Thoracic aorta (tissue), 2 donors: ENCODE data around the gene TNFRSF1A. TPM values are rescaled to one million over a fixed set of nuclear protein-coding genes. Genes with fewer than 3 reads are reported as not detected.
A peak's percentile ranks its signal among the peaks of the same experiment; 100 is the strongest.

Source experiments
- ATAC-seq: fragments of 150-250 bp; one replicate; pipeline ENCODE4 v1.8.0; 2017; ENCODE audit warnings: low read depth; ENCODE audit not compliant: insufficient number of reproducible peaks, low FRiP score
- DNase-seq: peaks from one replicate; pipeline ENCODE4 v3.0.0-alpha.2; 2020; ENCODE audit warnings: low spot score
- H3K27ac ChIP-seq, 2 donors: fragments of 200-600 bp; sonication (generic); 1 replicate in 1 of 2; 2 replicates in 1 of 2; pipeline ENCODE4 v1.5.1; 2016; ENCODE audit warnings: mild to moderate bottlenecking in 2 of 2, moderate library complexity in 2 of 2
- H3K27me3 ChIP-seq: fragments of 200-600 bp; sonication (generic); replicated peaks from 2 replicates; pipeline ENCODE4 v1.6.0; 2016; ENCODE audit warnings: mild to moderate bottlenecking; ENCODE audit not compliant: insufficient read depth
- H3K36me3 ChIP-seq: fragments of 200-600 bp; sonication (generic); one replicate; pipeline ENCODE4 v1.5.1; 2016
- H3K4me1 ChIP-seq, 2 donors: fragments of 200-600 bp; sonication (generic); 1 replicate in 1 of 2; 2 replicates in 1 of 2; pipeline versions ENCODE4 v1.5.1 to v1.6.0; 2016; ENCODE audit warnings: low read depth in 2 of 2, mild to moderate bottlenecking in 1 of 2; ENCODE audit not compliant: control insufficient read depth in 1 of 2
- H3K4me3 ChIP-seq: fragments of 200-600 bp; sonication (generic); 2 replicates; pipeline ENCODE4 v1.5.1; 2016; ENCODE audit warnings: mild to moderate bottlenecking
- H3K9me3 ChIP-seq: fragments of 200-600 bp; sonication (generic); 2 replicates; pipeline ENCODE4 v1.5.1; 2016
- total RNA-seq, 2 donors: library from RNA; depleted of rRNA; stranded (reverse); fragments of >200 nt; gene quantifications; one replicate each; pipeline versions ENCODE4 v1.1.0 to v1.2.3, GENCODE V29; 2016
- TF ChIP-seq, protein P1 (sequence below): fragments of 200-600 bp; sonication (generic); IDR thresholded peaks from one replicate; pipeline ENCODE4 v1.5.1; 2019; ENCODE audit warnings: antibody characterized with exemption

Gene TNFRSF1A
- 100 to 1,000 TPM; 311 to 384 TPM for total RNA-seq

DNA sequence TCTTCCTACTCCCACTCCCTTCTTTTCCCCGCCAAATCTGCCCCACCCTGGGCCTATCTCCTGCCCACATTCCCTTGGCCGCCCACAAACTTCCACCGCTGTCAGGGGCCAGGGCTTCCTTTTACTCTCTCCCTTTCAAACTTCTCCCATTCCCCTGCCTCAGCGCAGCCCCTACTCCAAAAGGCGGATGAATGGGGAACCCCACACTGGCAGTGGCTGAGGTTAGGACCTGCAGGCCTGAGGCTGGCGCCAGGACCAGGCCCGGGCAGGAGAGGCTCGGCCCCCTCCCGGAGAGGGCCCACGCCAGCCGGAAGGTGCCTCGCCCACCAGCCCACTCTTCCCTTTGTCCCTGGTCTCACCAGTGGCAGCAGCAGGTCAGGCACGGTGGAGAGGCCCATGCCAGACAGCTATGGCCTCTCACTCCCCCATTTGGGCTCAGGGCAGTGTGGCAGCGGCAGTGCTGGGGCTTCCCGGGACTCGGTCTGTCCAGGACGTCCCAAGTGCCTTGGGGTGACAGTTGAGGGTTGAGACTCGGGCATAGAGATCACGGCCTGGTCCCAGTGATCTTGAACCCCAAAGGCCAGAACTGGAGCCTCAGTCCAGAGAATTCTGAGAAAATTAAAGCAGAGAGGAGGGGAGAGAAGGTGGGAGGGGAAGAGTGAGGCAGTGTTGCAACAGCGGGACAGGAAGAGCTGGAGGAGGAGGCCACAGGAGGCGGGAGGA, at the start of gene TNFRSF1A:
Gene TNFRSF1A (minus strand): TSS at position 660 of the 723 bp plus-strand sequence. CDS start 262 bp downstream, at position 398.
- TF ChIP-seq, protein P1, sequence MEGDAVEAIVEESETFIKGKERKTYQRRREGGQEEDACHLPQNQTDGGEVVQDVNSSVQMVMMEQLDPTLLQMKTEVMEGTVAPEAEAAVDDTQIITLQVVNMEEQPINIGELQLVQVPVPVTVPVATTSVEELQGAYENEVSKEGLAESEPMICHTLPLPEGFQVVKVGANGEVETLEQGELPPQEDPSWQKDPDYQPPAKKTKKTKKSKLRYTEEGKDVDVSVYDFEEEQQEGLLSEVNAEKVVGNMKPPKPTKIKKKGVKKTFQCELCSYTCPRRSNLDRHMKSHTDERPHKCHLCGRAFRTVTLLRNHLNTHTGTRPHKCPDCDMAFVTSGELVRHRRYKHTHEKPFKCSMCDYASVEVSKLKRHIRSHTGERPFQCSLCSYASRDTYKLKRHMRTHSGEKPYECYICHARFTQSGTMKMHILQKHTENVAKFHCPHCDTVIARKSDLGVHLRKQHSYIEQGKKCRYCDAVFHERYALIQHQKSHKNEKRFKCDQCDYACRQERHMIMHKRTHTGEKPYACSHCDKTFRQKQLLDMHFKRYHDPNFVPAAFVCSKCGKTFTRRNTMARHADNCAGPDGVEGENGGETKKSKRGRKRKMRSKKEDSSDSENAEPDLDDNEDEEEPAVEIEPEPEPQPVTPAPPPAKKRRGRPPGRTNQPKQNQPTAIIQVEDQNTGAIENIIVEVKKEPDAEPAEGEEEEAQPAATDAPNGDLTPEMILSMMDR = no peak
- no peak for DNase-seq
- H3K27me3 ChIP-seq = no peaks in the 10 kb centered on the region
- ATAC-seq = peak; percentile 35
- no peaks in the 10 kb centered on the region for H3K9me3 ChIP-seq
- H3K4me1 ChIP-seq = peaks cover 37 to 73% of the 10 kb centered on the region in 2 donors
- H3K4me3 ChIP-seq = peak within 1 kb of the TSS; percentile 89
- H3K27ac ChIP-seq = peak within 1 kb of the TSS; percentile 98 to 99
- no peaks in the 10 kb centered on the region for H3K36me3 ChIP-seq

DNA sequence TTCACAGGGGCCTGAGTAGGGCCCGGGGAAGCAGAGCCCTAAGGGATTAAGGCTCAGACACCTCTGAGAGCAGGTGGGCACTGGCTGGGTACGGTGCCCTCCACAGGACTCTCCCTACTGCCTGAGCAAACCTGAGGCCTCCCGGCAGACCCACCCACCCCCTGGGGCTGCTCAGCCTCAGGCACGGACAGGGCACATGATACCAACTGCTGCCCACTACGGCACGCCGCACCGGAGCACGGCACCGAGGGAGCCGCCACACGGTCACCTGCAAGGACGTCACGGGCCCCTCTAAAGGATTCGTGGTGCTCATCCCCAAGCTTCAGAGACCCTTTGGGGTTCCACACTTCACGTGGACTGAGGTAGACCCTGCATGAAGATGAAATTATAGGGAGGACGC, 49.1 kb upstream of the TNFRSF1A start:
- H3K9me3 ChIP-seq = no peaks in the 10 kb centered on the region
- DNase-seq = no peak
- H3K27me3 ChIP-seq = no peaks in the 10 kb centered on the region
- H3K4me1 ChIP-seq = peaks cover 10 to 27% of the 10 kb centered on the region in 2 donors
- H3K27ac ChIP-seq = no peak overlapping the region
- ATAC-seq = no peak
- TF ChIP-seq, protein P1 = no peak
- H3K4me3 ChIP-seq = no peak overlapping the region
- H3K36me3 ChIP-seq = peaks cover 35% of the 10 kb centered on the region

DNA sequence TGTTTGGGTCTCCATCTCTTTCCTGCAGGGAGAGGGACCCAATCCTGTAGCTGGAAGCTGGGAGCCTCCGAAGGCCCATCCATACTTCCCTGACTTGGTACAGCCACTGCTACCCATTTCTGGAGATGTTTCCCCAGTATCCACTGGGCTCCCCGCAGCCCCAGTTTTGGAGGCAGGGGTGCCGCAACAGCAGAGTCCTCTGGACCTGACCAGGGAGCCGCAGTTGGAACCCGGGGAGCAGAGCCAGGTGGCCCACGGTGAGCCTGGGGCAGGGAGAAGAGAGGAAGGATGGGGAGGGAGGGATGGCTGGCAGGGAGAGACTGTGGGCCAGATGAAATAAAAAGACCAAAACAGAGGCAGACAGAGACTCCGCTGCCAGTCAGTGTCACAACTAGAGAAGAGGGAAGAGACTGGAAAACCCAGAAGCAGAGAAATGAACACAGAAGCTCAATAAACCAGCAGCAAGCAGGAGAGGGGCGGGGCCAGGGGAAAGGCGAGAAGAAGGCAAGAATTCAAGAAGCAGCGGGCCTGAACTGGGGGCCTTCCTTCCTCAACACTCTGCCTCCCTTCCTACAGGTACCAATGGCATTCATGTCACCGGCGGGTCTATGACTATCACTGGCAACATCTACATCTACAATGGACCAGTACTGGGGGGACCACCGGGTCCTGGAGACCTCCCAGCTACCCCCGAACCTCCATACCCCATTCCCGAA, 48.4 kb upstream of the TNFRSF1A start:
- Histone ChIP-seq H3K4me3 (no peak overlapping the region), H3K27ac (no peak overlapping the region), H3K27me3 (no peaks in the 10 kb centered on the region), H3K4me1 (peaks cover 13 to 33% of the 10 kb centered on the region in 2 donors), H3K9me3 (no peaks in the 10 kb centered on the region), H3K36me3 (peaks cover 36% of the 10 kb centered on the region)
- ATAC-seq (no peak), DNase-seq (no peak)
- TF ChIP-seq, protein P1 = no peak

DNA sequence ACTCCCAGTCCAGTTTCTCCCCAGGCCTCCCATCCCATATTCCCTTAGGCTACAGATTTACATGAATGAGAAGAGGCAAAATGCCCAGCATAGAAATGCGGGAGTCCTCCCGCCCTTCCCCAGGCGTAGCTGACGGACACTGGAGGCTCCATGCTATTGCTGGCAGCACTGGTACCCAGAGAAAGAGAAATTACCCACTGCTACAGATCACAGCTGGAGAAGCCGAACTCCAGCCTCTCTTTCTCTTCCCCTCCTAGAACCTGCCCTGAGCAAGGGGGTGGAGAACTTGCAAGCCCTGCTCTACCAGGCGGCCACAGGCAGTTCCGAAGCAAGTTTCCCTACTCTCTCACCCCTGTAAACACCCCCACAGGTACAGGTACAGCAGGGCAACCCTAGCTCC, 45.7 kb upstream of the TNFRSF1A start:
- DNase-seq (no peak), ATAC-seq (no peak)
- Histone ChIP-seq H3K36me3 (peaks cover 36% of the 10 kb centered on the region), H3K4me3 (no peak overlapping the region), H3K27ac (peak overlapping the region in 1 of 2 donors; percentile 0), H3K27me3 (no peaks in the 10 kb centered on the region), H3K9me3 (no peaks in the 10 kb centered on the region), H3K4me1 (peaks cover 26 to 49% of the 10 kb centered on the region in 2 donors)
- TF ChIP-seq, protein P1 = no peak

DNA sequence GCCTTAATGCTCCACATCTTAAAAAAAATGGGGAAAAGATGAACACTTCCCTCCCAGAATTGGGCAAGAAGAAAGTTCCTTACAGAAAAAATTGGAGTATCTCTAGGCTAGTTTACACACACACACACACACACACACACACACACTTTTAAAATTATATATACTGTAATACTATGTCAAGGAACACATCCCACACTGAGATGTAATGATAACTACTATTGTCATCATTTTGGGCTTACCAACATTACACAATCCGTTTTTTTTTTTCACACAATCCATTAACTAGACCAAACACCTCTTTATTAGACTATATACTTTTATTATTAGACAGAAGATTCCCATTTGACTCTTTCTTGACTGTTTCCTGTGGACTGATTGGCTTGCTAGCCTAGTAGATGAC, 44.6 kb upstream of the TNFRSF1A start:
- no peak for ATAC-seq

More for the DNA sequence above, 44.6 kb upstream of the TNFRSF1A start:
- H3K4me1 ChIP-seq = peaks cover 19 to 41% of the 10 kb centered on the region in 2 donors
- no peak overlapping the region for H3K4me3 ChIP-seq
- TF ChIP-seq, protein P1 = no peak
- no peaks in the 10 kb centered on the region for H3K27me3 ChIP-seq
- H3K27ac ChIP-seq = no peak overlapping the region
- DNase-seq = no peak
- H3K9me3 ChIP-seq = no peaks in the 10 kb centered on the region
- peaks cover 36% of the 10 kb centered on the region for H3K36me3 ChIP-seq
